ENCODE data around the gene WDR81.
"Not testable (repeated sequence)": the region's sequence is repeated elsewhere in the genome, so short reads cannot be mapped to it uniquely, and the experiment has no call there.

Gene WDR81

DNA sequence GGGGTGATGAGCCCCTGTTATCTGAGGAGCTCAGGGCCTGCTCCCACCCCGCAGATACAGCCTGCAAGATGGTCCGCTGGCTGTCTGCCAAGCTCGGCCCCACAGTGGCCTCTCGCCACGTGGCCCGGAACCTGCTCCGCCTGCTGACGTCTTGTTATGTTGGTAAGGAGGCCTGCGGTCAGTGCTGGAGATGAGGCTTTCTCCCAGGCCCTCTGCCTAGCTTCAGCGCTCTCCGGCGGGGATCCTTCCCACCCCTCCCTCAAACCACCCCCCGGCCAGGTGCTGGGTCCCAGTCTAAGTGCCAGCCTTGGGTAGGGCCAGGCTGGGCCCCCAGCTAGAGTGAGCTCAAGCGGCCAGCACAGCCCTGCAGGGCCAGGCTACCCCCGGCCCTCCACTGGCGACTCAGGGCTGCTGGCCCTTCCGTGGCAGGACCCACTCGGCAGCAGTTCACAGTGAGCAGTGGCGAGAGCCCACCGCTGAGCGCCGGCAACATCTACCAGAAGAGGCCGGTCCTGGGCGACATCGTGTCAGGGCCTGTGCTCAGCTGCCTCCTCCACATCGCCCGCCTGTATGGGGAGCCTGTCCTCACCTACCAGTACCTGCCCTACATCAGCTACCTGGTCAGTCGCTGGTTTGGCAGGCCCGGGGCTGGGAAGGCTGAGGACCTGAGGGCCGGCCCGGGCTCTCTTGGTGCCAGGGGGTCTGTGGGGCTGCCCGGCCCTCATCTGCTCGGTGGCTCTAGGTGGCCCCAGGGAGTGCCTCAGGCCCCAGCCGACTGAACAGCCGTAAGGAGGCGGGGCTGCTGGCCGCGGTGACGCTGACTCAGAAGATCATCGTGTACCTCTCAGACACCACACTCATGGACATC lies 6.1 kb downstream of the WDR81 start:
- peak; percentile 80 for DNase-seq (ENCODE audit: low spot score)

DNA sequence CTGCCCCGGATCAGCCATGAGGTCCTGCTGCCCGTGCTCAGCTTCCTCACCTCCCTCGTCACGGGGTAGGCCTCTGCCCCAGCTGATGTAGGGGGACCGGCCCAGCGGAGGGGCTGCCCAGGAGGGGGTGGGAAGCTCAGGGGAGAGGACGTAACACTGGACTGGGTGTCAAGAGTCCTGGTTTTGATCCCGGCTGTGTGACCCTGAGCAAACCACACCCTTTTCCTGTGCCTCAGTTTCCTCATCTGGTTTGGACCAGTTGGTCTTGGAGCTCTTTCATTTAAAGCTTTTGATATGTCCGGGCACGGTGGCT lies 6.6 kb downstream of the WDR81 start:
- no peak for DNase-seq (ENCODE audit: low spot score)

DNA sequence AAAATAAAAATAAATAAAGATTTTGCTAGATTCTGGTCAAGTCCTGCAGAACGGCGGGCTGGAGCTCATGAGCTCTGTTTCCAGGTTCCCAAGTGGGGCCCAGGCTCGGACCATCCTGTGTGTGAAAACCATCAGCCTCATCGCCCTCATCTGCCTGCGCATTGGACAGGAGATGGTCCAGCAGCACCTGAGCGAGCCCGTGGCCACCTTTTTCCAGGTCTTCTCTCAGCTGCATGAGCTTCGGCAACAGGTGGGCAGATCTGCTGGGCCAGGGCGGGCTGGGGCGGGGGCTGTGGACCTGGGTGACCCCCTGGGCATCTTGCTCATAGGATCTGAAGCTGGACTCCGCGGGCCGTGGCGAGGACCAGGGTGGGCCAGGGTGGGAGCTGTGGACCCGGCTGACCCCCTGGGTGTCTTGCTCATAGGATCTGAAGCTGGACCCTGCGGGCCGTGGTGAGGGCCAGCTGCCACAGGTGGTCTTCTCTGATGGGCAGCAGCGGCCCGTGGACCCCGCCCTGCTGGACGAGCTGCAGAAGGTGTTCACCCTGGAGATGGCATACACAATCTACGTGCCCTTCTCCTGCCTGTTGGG lies 7.8 kb downstream of the WDR81 start:
- no peak for DNase-seq (ENCODE audit: low spot score)

DNA sequence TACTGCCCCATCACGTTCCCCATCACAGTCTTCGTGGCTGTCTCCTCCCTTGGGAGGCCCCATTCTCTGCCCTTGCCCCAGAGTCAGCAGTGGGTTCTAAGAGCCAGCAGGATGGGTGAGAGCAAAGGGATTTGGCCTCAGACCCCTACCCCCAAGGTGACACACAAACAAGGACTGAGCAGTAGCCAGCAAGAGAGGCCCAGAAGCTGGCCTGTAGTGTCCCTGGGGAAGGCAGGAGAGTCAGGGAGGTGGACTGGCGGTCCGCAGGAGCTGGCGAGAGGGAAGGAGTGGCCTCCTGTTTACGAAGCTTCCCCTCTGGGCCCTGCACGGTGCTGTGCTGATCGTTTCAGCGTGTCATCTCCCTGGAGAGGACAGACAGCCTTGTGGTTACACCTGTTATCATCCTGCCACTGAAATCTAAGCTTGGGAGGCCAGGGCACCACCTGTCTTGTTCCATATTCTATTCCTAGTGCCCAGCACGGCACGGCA lies 8.4 kb downstream of the WDR81 start:
- DNase-seq (ENCODE audit: low spot score): no peak

DNA sequence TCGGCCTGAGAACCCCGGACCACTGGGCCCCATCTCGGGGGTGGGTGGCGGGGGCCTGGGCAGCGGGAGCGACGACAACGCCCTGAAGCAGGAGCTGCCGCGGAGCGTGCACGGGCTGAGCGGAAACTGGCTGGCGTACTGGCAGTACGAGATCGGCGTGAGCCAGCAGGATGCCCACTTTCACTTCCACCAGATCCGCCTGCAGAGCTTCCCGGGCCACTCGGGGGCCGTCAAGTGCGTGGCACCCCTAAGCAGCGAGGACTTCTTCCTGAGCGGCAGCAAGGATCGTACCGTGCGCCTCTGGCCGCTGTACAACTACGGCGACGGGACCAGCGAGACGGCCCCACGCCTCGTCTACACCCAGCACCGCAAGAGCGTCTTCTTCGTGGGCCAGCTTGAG lies 9.3 kb downstream of the WDR81 start:
- no peak for DNase-seq (ENCODE audit: low spot score)

DNA sequence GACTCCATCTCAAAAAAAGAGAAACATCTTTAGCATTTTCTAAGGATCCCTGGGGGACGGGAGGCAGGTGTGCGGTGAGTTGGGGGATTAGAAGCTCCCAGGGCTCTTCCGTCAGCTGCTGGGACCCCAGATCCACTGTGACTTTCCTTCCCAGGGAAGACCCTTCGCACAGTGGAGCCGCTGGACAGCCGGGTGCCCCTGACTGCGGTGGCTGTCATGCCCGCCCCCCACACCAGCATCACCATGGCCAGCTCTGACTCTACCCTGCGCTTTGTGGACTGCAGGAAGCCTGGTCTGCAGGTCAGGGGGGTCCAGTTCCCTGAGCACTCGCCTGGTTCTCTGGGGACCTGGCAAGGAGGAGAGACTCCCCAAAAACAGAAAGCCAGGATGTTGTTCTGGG lies 10.9 kb downstream of the WDR81 start:
- no peak for DNase-seq (ENCODE audit: low spot score)

DNA sequence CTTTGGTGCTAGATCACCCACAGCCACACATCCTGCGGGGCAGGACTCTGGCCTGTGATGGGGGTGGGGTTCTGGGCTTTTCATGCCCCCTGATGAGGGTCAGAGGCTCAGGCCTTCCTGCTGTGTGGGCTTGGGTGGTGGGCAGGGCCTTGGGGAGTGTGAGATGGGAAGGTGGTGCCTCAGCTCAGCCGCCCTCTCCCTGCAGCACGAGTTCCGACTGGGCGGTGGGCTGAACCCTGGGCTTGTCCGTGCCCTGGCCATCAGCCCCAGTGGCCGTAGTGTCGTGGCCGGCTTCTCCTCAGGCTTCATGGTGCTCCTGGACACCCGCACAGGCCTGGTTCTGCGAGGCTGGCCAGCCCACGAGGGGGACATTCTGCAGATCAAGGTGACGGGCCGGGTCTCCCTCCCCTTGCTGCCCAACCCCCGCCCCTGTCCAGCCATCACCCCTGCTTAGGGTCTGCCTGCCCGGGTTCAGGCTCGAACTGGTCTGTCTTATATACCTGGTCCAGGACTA lies 11.4 kb downstream of the WDR81 start:
- no peak for DNase-seq (ENCODE audit: low spot score)

DNA sequence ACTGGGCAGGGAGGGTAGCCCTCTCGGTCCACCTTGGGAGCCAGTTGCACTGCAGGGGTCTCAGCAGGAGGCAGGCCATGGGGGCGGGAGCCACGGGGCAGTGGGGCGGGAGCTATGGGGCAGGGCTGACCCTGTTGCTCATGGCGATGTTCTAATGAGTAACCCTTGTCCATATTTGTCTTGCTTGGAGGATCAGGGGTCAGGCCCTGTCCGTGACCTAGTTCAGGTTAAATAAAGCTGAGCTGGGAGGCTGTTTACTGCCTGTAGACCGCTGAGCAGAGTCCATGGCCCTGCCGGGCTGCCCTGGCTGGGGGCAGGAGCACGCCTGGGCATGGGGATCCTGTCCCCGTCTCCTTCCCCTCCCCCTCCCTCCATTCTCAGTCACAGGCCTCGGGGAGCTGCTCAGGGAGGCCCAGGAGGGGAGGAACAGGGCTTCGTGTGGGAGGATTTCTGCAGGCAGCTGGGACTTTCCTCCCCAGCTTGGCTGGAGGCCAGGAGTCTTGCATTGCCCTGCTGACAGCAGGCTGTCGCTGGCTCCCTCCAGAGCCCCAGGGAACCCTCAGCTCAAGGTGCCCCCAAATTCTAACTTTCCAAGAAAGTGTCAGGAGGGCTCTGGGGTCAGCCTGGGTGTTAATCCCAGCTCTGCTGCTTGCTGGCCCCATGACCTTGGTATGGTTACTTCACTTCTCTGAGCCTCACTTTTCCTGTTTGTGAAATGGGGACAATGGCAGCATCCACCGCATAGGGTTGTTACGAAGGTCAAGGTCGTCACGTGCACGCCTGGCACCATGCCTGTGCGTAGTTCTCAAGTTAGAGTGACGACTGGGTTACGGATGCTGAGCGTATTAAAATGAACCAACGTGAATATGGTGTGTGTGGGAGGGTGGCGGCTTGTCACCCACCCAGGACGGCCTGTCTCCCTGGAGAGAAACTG lies 12.1 kb downstream of the WDR81 start:
- peak; percentile 59 for DNase-seq (ENCODE audit: low spot score)

DNA sequence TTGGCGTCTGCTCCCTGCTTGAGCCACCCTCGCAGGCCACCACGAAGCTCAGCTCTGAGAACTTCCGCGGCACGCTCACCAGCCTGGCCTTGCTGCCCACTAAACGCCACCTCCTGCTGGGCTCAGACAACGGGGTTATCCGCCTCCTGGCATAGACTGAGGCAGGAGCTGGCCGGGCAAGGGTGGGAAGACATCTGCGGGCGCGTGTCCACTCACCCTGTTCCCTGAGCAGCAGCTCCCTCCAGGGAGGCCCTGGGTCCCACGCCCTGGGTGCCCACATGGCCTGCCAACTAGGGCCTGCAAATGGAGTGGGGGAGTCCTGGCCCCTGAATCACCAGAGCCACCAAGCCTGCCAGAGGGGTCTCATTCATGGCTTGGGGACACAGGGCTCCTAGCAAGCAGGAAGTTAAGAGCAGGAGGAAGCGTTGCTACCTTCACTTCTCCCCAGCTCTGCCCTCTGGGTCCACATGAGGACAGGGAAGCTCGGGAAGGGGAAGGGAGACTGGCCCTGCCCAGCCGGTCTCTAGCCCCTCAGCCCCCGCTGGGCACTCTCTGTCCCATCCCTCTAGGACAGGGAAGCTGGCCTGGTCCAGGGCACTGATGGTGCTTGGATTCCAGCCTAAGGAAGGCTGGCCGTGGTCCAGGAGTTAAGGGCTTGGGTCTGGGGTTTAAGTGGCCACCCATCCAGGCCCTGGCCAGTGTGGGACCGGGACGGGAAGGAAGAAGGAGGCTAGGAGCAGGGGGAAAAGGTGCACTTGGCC lies 13.2 kb downstream of the WDR81 start:
- no peak for DNase-seq (ENCODE audit: low spot score)

DNA sequence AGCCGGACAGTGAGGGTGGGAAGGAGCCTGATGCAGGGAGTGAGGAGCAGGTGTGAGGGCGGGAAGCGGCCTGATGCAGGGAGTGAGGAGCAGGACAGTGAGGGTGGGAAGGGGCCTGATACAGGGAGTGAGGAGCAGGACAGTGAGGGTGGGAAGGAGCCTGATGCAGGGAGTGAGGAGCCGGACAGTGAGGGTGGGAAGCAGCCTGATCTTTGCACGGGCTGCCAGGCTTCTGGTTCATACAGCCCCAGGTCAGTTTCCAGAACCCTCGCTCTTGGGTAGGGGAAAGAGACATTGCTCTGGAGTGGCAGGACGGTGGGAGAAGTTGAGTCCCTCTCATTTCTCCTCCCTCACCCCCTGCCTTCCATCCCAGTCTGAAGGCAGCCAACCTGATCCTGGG lies 17.4 kb downstream of the WDR81 start:
- DNase-seq (ENCODE audit: low spot score): not testable (repeated sequence)

DNA sequence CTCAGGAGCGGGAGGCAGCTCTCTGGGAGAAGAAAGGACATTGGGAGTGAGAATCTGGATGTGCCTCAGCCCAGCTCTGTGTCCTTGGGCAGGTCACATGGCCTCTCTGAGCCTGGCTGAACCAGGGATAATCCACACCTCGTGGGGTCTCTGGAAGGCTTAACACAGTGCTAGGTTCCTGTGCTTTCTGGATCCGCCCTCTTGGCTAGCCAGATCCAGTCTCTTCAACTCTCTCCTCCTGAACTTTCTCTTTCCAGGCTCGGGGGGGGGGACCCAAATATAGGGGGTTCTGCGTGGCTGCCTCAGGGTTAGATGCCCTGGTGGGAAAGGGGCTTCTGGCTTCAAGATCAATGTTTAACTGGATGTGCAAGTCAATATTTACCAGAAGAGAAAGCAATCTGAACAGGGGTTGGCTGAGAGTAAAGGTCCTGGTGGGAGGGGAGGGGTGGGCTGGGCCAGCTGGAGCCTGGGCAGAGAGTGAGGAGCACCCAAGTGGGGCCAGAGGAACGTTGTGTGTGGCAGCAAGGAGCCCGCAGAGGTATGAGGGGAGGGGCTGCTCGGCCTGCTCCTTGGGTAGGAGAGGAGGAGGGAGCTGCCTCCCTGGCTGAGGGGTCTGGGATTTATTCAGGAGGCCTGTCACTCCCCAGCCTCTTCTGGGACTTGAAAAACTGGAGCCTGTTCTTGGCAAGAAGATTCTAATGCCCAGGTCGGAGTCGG lies 18.0 kb downstream of the WDR81 start, which contains the start of gene SERPINF2:
TSS of gene SERPINF2 (plus strand) at position 501 of the 717 bp plus-strand sequence. CDS start 2,125 bp downstream, outside the sequence.
- DNase-seq (ENCODE audit: low spot score): no peak

DNA sequence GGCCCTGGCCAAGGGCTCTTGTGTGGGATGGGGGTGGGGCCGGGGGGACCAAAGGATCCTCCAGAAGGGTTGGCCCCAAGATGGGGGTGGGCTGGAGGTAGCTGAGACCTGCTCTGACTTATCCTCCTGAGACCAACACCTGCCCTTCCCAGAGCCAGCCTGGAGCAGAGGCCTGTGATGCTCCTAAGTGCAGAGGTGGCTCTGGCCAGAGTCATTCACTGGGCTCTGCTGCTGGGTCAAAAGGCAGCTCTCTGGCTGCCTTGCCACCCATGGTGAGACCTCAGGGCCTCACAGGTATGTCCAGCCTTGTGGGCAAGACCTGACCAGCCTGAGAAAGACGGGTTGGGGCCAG lies 18.6 kb downstream of the WDR81 start:
- DNase-seq (ENCODE audit: low spot score): no peak

DNA sequence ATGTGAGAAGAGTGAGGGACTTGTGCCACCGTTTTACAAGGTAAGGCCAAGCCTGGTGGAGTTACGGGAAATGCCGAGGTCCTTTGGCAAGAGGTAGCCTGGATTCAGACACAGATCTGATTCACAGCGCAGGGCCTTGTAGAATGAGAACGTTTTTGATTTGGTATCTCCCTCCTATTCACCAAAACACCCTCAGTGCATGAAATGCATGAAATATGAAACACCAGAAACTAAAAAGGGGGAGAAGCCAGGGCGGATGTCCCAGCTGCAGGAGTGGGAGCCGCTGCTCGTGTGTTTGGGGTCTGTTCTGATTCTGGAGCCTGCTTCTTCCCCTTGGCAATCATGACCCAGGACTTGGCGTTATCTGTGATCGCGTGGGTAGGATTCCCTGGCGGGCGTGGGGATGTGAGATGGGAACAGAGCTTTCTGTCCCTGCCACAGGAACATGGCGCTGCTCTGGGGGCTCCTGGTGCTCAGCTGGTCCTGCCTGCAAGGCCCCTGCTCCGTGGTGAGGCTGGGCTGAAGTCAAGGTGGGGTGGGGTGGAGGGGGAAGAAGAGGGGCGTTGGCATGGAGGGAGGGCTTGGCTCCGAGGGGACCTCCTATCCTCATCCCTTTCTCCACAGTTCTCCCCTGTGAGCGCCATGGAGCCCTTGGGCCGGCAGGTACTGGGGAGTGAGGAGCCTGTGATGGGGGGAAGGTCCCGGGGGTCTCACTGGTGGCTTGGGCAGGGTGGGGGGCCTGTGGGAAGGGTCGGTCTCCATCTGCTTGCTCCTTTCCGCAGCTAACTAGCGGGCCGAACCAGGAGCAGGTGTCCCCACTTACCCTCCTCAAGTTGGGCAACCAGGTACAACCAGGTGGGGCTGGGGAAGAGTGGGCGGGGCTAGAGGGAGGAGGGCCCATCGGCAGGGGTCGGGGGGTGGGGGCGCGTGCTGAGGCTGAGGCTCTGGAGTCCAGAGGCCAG lies 20.3 kb downstream of the WDR81 start:
- no peak for DNase-seq (ENCODE audit: low spot score)

DNA sequence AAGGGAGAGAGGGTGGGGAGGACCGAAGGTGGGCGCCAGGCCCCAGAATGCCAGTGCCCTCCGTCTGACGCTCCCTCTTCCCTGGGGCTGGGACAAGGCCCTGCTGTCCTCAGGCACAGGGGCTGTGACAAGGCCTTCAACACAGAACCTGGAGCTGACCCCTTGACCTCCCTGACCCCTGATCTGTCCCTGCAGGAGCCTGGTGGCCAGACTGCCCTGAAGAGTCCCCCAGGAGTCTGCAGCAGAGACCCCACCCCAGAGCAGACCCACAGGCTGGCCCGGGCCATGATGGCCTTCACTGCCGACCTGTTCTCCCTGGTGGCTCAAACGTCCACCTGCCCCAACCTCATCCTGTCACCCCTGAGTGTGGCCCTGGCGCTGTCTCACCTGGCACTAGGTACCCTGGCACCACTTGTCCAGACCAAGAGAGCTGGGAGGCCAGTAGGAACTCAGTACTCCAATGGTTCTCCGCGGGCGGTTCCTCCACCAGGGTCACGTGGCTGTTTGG lies 21.1 kb downstream of the WDR81 start:
- no peak for DNase-seq (ENCODE audit: low spot score)

DNA sequence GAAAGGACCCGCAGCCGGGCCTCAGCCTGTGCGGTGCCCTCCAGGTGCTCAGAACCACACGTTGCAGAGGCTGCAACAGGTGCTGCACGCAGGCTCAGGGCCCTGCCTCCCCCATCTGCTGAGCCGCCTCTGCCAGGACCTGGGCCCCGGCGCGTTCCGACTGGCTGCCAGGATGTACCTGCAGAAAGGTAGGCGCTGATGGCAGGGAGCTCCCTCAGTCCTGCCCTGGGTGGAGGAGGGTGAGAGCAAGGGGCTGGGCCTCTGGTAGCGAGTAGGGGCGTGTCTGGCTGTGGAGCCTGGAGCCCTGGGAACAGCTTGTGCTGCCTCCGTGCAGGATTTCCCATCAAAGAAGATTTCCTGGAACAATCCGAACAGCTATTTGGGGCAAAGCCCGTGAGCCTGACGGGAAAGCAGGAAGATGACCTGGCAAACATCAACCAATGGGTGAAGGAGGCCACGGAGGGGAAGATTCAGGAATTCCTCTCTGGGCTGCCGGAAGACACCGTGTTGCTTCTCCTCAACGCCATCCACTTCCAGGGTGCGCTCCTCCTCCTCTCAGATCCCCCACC lies 22.6 kb downstream of the WDR81 start:
- no peak for DNase-seq (ENCODE audit: low spot score)

DNA sequence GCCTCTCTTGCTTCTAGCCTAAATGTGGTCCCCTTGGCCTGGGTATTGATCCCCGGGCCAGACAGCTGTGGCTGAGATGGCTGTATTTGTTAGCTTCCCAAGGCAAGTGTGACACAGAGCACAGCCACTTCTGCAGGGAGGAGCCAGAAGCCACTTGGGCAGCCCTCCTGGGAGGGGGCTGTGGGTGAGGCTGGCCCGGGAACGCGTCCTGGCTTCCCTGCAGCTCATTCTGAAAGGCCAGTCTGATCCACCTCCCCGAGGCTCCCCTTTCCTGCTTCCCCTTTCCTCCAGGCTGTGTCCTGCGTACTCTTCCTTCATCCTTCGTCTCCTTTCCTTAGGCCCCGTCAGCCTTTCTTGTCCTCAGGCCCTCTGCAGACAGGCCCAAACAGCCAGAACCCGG lies 26.1 kb downstream of the WDR81 start:
- DNase-seq (ENCODE audit: low spot score): no peak

DNA sequence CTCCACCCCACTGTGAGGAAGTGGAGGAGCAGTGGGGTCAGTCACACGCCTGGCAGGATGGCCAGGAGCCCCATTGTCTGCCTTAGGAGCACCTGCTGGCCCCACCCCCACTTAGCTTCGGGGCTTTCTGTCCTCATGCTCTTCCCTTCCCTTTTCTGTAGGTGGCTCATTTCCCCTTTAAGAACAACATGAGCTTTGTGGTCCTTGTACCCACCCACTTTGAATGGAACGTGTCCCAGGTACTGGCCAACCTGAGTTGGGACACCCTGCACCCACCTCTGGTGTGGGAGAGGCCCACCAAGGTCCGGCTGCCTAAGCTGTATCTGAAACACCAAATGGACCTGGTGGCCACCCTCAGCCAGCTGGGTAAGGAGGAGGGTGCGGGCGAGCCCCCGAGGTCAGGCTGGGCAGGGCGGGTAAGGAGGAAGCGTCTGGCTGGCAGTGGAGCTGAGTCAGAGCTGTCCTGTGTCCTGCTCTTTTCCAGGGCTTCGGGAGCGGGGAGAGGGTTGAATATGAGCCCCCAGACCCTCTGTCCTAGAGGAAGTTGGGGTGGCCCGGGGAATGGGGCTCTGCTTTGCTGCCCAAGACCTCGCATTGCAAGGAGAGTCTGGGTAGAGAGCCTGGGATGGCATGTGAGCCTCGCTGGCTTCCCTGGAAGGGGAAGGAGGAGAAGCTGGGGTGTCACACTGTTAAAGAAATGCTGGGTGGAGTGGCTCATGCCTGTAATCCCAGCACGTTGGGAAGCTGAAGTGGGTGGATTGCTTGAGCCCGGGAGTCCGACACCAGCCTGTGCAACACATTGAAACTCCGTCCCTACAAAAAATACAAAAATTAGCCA lies 28.1 kb downstream of the WDR81 start:
- peak; percentile 50 for DNase-seq (ENCODE audit: low spot score)

DNA sequence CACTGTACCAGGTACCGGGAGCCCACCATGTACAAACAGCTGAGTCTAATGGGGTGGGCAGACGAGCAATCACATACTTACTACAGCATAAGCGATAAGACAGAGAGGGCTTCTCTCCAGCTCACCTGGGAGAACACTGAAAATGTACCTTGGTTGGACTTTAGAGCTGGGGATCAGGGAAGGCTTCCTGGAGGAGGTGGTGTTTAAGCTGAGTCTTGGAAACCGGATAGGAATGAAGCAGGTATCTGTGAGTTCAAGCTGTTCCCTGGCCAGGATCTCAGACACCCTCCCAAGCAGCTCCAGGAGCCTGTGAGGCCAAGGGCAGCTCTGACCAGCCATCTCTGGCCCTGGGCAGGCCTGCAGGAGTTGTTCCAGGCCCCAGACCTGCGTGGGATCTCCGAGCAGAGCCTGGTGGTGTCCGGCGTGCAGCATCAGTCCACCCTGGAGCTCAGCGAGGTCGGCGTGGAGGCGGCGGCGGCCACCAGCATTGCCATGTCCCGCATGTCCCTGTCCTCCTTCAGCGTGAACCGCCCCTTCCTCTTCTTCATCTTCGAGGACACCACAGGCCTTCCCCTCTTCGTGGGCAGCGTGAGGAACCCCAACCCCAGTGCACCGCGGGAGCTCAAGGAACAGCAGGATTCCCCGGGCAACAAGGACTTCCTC lies 29.4 kb downstream of the WDR81 start:
- no peak for DNase-seq (ENCODE audit: low spot score)
